Right cardiac atrium (tissue), 5 donors: ENCODE measurements around the gene SH3RF1. TPM values are rescaled to one million over a fixed set of nuclear protein-coding genes. Genes with fewer than 3 reads are reported as not detected.
"Not testable (repeated sequence)": the region's sequence is repeated elsewhere in the genome, so short reads cannot be mapped to it uniquely, and the experiment has no call there.

Source experiments
- ATAC-seq, 2 donors: fragments of 200-7000 bp; cut with Tn5 transposase; one replicate each; pipeline versions ENCODE4 v1.8.0 to v1.9.1; 2020; ENCODE audit warnings: moderate library complexity in 2 of 2, mild to moderate bottlenecking in 1 of 2
- DNase-seq, 3 donors: peaks; one replicate each; pipeline ENCODE4 v3.0.0-alpha.2; 2020
- H3K27ac ChIP-seq: one replicate; pipeline ENCODE4 v1.5.1; 2013; ENCODE audit warnings: mild to moderate bottlenecking, low read length, control low read depth, moderate library complexity
- H3K27me3 ChIP-seq: one replicate; pipeline ENCODE4 v1.6.1; 2013; ENCODE audit not compliant: control insufficient read depth, insufficient read depth
- H3K4me1 ChIP-seq: one replicate; pipeline ENCODE4 v1.6.1; 2013; ENCODE audit warnings: low read length; ENCODE audit not compliant: control insufficient read depth, insufficient read depth
- H3K4me3 ChIP-seq: one replicate; pipeline ENCODE4 v1.5.1; 2013; ENCODE audit warnings: low read length, control low read depth
- H3K9me3 ChIP-seq: one replicate; pipeline ENCODE4 v1.6.1; 2013; ENCODE audit warnings: low read length; ENCODE audit not compliant: control insufficient read depth
- WGBS: extraction: QIAGEN DNeasy Blood & Tissue Kit; methylation state at CpG from one replicate; pipeline ENCODE4 v1.1.7; 2013; 5-methylcytosine and 5-hydroxymethylcytosine counted together
- intact Hi-C, 4 donors: fragments of 100-400 bp; cut with DNase I; formaldehyde crosslinking; loops; one replicate each; pipeline versions ENCODE4 v1.11.0 to v1.14.0; 2022 to 2023
- polyA plus RNA-seq: library from polyadenylated mRNA; stranded (reverse); fragments of 200-250 nt; gene quantifications from one replicate; pipeline ENCODE4 v1.2.3, GENCODE V29; 2013
- total RNA-seq, 4 donors: library from RNA; stranded (reverse); fragmentation: NEBNext Ultra II Directional; extraction: Animal tissue kit (Norgen Biotek cat#: 25700); gene quantifications; one replicate each; pipeline ENCODE4 v1.2.1, GENCODE V29; 2021
- donor health status: healthy with polysubstance abuse.
- donor health status: DM: no; HTN: yes; CAD: no.
- donor health status: DM: no; HTN: no; CAD: no.
- donor health status: DM: no; HTN: yes; CAD: no; lungs with severe emphysema.
- donor health status: DM: yes; HTN: yes; CAD: no.

SH3RF1 gene
- total and polyA plus RNA-seq, 5 donors, result 2.4 to 16.7 (median 7.9) TPM

DNA sequence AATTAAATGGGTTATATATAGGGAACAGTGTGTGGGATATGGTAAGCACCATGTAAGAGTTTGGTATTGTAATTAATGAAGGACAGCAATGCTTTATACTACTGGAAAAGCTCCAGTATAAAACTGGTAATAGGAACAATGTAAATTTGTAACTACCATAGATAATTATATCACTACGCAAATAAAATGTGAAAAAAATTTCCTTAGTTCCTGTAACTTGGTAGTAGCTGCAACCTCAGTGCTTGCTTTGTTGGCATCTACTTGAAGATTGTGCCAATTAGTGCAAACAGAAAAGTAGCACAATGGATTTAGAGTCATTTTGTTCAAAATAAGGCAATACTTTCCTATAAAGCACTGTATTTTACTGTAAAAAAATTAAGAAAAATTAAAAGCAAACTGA, 34.4 kb upstream of the SH3RF1 start:
- no peak for DNase-seq
- Histone ChIP-seq H3K27me3 (no peaks in the 10 kb centered on the region), H3K27ac (no peak overlapping the region), H3K4me3 (no peak overlapping the region), H3K4me1 (peaks cover 3% of the 10 kb centered on the region), H3K9me3 (no peaks in the 10 kb centered on the region)
- ATAC-seq, result no peak
- intact Hi-C loops, result no loop called here
- 1% methylated on average over 1 of the region's 1 CpG for WGBS

DNA sequence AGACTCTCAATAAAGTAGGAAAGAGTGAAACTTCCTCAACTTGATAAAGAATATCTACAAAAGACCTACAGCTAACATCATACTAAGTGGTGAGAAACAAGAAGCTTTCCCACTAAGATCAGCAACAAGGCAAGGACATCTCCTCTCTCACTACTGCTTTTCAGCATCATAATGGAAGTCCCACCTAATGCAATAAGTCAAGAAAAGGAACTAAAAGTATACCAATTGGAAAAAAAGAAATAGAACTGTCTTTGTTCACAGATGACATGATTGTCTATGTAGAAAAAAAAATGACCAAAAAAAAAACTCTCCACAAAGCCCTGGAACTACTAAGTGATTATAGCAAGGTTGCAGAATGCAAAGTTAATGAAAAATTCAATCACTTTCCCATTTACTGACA, 25.1 kb upstream of the SH3RF1 start:
- DNase-seq, result no peak
- no peak for ATAC-seq
- H3K4me1 ChIP-seq, result no peaks in the 10 kb centered on the region
- no peak overlapping the region for H3K4me3 ChIP-seq
- intact Hi-C loops, result no loop called here
- no peaks in the 10 kb centered on the region for H3K9me3 ChIP-seq
- H3K27me3 ChIP-seq, result no peaks in the 10 kb centered on the region
- no peak overlapping the region for H3K27ac ChIP-seq

GRCh38 chr4:169293343-169294176, 22.8 kb upstream of the SH3RF1 start:
- no peak for ATAC-seq
- Histone ChIP-seq H3K27me3 (no peaks in the 10 kb centered on the region), H3K4me1 (no peaks in the 10 kb centered on the region), H3K27ac (no peak overlapping the region), H3K9me3 (no peaks in the 10 kb centered on the region), H3K4me3 (no peak overlapping the region)
- intact Hi-C loops, result no loop called here
- no peak for DNase-seq
- 78% methylated on average over 6 of the region's 6 CpGs for WGBS

- H3K4me3 ChIP-seq, H3K27ac ChIP-seq, H3K4me1 ChIP-seq, intact Hi-C loops, H3K27me3 ChIP-seq, DNase-seq, ATAC-seq, H3K9me3 ChIP-seq: not testable (repeated sequence)
- WGBS, result 67% methylated on average over 3 of the region's 3 CpGs
Measured at GRCh38 chr4:169287983-169288382, 17.2 kb upstream of the SH3RF1 start.

DNA sequence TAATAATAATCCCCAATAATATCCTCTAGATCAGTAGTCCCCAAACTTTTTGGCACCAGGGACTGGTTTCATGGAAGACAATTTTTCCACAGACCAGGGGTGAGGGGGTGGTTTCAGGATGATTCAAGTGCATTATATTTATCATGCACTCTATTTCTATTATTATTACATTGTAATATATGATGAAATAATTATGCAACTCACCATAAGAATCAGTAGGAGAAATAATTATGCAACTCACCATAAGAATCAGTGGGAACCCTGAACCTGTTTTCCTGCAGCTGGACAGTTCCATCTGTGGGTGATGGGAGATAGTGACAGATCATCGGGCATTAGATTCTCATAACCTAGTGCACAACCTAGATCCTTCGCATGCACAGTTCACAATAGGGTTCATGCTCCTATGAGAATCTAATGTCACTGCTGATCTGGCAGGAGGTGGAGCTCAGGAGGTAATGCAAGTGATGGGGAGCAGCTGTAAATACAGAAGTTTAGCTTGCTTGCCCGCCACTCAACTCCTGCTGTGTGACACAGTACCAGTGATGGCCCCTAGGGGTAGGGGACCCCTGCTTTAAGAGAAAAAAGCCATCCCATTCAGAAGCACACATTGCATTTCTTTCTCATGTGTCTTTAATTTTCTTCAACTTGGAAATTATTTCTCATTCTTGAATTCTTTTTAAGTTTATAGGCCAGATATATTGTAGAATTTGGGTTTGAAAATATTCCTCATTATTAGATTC, 16.0 kb upstream of the SH3RF1 start:
- Histone ChIP-seq H3K9me3 (no peaks in the 10 kb centered on the region), H3K4me1 (no peaks in the 10 kb centered on the region), H3K27me3 (no peaks in the 10 kb centered on the region), H3K27ac (no peak overlapping the region), H3K4me3 (no peak overlapping the region)
- DNase-seq, result no peak
- intact Hi-C loops, result no loop called here
- 94% methylated on average over 3 of the region's 3 CpGs for WGBS
- no peak for ATAC-seq

- no peak overlapping the region for H3K4me3 ChIP-seq
- DNase-seq, result no peak
- H3K27ac ChIP-seq, result no peak overlapping the region
- ATAC-seq, result no peak
- intact Hi-C loops, result no loop called here
- H3K4me1 ChIP-seq, result no peaks in the 10 kb centered on the region
- H3K27me3 ChIP-seq, result no peaks in the 10 kb centered on the region
- 67% methylated on average over 4 of the region's 4 CpGs for WGBS
- no peaks in the 10 kb centered on the region for H3K9me3 ChIP-seq
Measured at GRCh38 chr4:169283114-169283509, 12.4 kb upstream of the SH3RF1 start.

DNA sequence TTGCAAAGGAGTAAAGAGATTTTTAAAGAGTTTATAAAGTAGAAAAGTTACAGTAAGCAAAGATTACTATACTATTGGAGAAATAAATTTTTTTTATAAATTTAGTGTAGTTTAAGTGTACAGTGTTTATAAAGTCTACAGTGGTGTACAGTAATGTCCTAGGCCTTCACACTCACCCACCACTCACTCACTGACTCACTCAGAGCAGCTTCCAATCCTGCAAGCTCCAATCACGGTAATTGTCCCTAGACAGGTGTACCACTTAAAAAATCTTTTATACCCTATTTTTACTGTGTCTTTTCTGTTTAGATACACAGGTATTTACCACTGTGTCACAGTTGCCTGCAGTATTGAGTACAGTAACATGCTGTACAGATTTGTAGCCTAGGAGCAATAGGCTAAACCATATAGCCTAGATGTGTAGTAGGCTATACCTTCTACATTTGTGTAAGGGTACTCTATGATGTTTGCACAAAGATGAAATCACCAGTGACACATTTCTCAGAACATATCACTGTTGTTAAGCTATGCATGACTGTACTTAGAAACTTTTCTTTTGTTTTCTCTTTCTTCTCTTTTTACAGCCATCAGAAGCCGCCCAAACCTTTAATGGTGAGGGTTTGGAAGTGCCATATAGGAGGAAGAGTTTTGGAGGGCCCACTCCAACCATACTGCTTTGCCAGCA, 11.8 kb upstream of the SH3RF1 start:
- H3K4me3 ChIP-seq, result no peak overlapping the region
- H3K4me1 ChIP-seq, result no peaks in the 10 kb centered on the region
- intact Hi-C loops, result no loop called here
- no peaks in the 10 kb centered on the region for H3K9me3 ChIP-seq
- DNase-seq (no peak), ATAC-seq (no peak)
- no peaks in the 10 kb centered on the region for H3K27me3 ChIP-seq
- H3K27ac ChIP-seq, result no peak overlapping the region
- 97% methylated on average over 2 of the region's 2 CpGs for WGBS

DNA sequence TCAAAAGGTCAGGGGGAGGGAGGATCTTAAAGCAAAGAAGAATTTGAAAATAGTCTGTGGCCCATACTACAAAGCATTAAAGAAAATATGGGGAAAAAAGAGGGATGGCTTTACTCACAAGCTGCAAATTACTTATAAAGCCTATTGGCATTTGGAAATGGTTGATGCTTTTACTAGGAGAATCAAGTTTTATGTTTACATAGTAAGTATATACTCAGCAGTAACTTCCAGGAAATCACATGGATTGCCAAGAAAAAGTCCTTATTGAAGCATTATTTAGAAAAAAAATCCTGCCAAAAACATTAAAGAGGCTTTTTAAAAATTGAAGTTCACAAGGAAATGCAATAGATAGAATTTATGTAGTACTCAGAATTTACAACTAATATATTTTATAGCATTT, 8.4 kb upstream of the SH3RF1 start:
- Histone ChIP-seq H3K4me3 (no peak overlapping the region), H3K27me3 (no peaks in the 10 kb centered on the region), H3K4me1 (no peaks in the 10 kb centered on the region), H3K9me3 (no peaks in the 10 kb centered on the region), H3K27ac (no peak overlapping the region)
- DNase-seq (no peak), ATAC-seq (no peak)
- intact Hi-C loops, result loop anchor here in 3 of 4 donors (10.0 kb wide), 3 partner anchors 206 to 254 kb away; no protein-coding TSS in a partner anchor

DNA sequence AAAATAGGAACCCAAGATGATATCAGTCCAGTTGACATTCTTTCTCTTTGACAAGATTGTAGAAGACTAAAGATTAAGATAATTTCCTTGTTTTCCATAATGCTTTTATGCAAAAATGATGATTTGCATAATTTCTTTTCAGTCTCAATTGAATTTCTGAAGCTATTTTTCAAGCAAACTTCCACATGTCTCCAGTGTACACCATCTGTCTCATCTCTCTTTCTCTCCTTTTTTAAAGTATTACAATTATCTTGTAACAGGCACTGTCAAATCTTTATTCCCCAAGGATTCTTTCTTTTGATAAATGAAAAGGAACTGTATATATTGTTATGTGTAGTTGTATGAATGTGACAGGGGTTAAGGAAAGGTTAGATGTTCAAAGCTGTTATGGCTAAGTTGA, 7.9 kb upstream of the SH3RF1 start:
- no peak overlapping the region for H3K27ac ChIP-seq
- no peak for ATAC-seq
- DNase-seq, result no peak
- H3K27me3 ChIP-seq, result no peaks in the 10 kb centered on the region
- H3K4me3 ChIP-seq, result no peak overlapping the region
- no peaks in the 10 kb centered on the region for H3K4me1 ChIP-seq
- intact Hi-C loops, result loop anchor here in 3 of 4 donors (10.0 kb wide), 3 partner anchors 206 to 254 kb away; no protein-coding TSS in a partner anchor
- no peaks in the 10 kb centered on the region for H3K9me3 ChIP-seq

GRCh38 chr4:169277838-169278237, 7.1 kb upstream of the SH3RF1 start:
- not testable (repeated sequence) for H3K4me3 ChIP-seq, ATAC-seq, H3K27ac ChIP-seq, DNase-seq, H3K4me1 ChIP-seq, H3K9me3 ChIP-seq, H3K27me3 ChIP-seq
- intact Hi-C loops, result loop anchor here in 3 of 4 donors (10.0 kb wide), 3 partner anchors 207 to 253 kb away; no protein-coding TSS in a partner anchor
- over 99% methylated on average over 3 of the region's 3 CpGs for WGBS

GRCh38 chr4:169275180-169275579, 4.4 kb upstream of the SH3RF1 start:
- Histone ChIP-seq H3K4me3 (no peak overlapping the region), H3K9me3 (no peaks in the 10 kb centered on the region), H3K27me3 (no peaks in the 10 kb centered on the region), H3K4me1 (no peaks in the 10 kb centered on the region), H3K27ac (no peak overlapping the region)
- intact Hi-C loops, result loop anchor here in 3 of 4 donors (10.0 kb wide), 3 partner anchors 210 to 250 kb away; no protein-coding TSS in a partner anchor
- DNase-seq, result no peak
- WGBS, result 26% methylated on average over 2 of the region's 2 CpGs
- no peak for ATAC-seq
